Measurements from ENCODE around the gene ZNF786. TPM values are rescaled to one million over a fixed set of nuclear protein-coding genes. Genes with fewer than 3 reads are reported as not detected.
A peak's percentile ranks its signal among the peaks of the same experiment; 100 is the strongest.

The ZNF786 gene
- total and polyA plus RNA-seq, 9 of the 15 experiments (the other 6 are each of a cell fraction or from before 2014, with no cell fraction given): 0.31 to 5.4 (median 3.0) TPM

- TF ChIP-seq ASH1L (IDR thresholded peaks at IDR 0.05; ENCODE audit: borderline replicate concordance, low read depth, partially characterized antibody) (peak; percentile 31), NFATC3 (IDR thresholded peaks at IDR 0.05) (no peak), ZNF76 (CRISPR knock-in tag; IDR thresholded peaks at IDR 0.05; ENCODE audit: borderline replicate concordance) (peak; percentile 94; the same call in 1 of the 2 replicates), SMARCA4 (IDR thresholded peaks at IDR 0.05) (no peak), TSC22D4 (tag; IDR thresholded peaks at IDR 0.05) (no peak), ZBED1 (IDR thresholded peaks at IDR 0.05) (peak; percentile 83), ZNF398 (CRISPR knock-in tag; IDR thresholded peaks at IDR 0.05) (no peak), TEAD1 (CRISPR knock-in tag; IDR thresholded peaks at IDR 0.05) (peak; percentile 77 to 93), THRA (IDR thresholded peaks at IDR 0.05) (no peak), RBM25 (IDR thresholded peaks at IDR 0.05; ENCODE audit: low read depth, low read length, severe bottlenecking) (peak; percentile 59), TAL1 (IDR thresholded peaks at IDR 0.05) (no peak), ZNF77 (CRISPR knock-in tag; IDR thresholded peaks at IDR 0.05) (peak; percentile 29; the same call in 1 of the 2 replicates), FOXP1 (CRISPR knock-in tag; IDR thresholded peaks at IDR 0.05) (peak; percentile 98), ID3 (CRISPR knock-in tag; IDR thresholded peaks at IDR 0.05) (no peak), ID3 (tag; IDR thresholded peaks at IDR 0.05) (peak; percentile 89), TCF7L2 (IDR thresholded peaks at IDR 0.05; ENCODE audit: low read depth, low read length) (peak; percentile 53; the same call in 1 of the 2 replicates), TRIM24 (IDR thresholded peaks at IDR 0.05) (peak; percentile 36 to 53; a peak in 3 of 4 replicates), E2F3 (CRISPR knock-in tag; IDR thresholded peaks at IDR 0.05) (no peak; the same call in 1 of the 2 replicates), C11orf30 (IDR thresholded peaks at IDR 0.05; ENCODE audit: low read depth) (peak; percentile 90), E4F1 (CRISPR knock-in tag; IDR thresholded peaks at IDR 0.05; ENCODE audit: borderline replicate concordance) (no peak), BMI1 (IDR thresholded peaks at IDR 0.05; ENCODE audit: low read length) (no peak; the same call in 1 of the 2 replicates), BRF2 (IDR thresholded peaks at IDR 0.05; ENCODE audit: borderline replicate concordance, insufficient read depth, insufficient read length) (no peak)
Observed at GRCh38 chr7:149125863-149126661, 35.5 kb upstream of the ZNF786 start, which contains the start of gene ZNF425 (continued).
